MCF 10A (cell line): Measurements from ENCODE around the gene CHERP. TPM values are rescaled to one million over a fixed set of nuclear protein-coding genes. Genes with fewer than 3 reads are reported as not detected.
"Not testable (repeated sequence)": the region's sequence is repeated elsewhere in the genome, so short reads cannot be mapped to it uniquely, and the experiment has no call there.

Source experiments
- BruUV-seq: library from RNA; stranded (reverse); fragments of 400-500 nt; replicated peaks from 2 replicates; lab custom pipeline; 2021; lab: Mats Ljungman, UMichigan
- CTCF ChIA-PET: fragments of 300-600 bp; sonication (Branson Sonifier 250); formaldehyde crosslinking; extraction: SDS; loops from one replicate; lab custom pipeline; 2021; ENCODE audit warnings: antibody characterized with exemption, inconsistent platforms; lab: Yijun Ruan, JAX
- POLR2A ChIA-PET: fragments of 300-600, 350-650 bp; sonication (Branson Sonifier 250); formaldehyde crosslinking; extraction: SDS; loops from one replicate; lab custom pipeline; 2020; ENCODE audit warnings: antibody characterized with exemption, inconsistent platforms; lab: Yijun Ruan, JAX
- DNase-seq: peaks from one replicate; pipeline ENCODE4 v3.0.0-alpha.2; 2018; ENCODE audit not compliant: unreplicated experiment
- H3K27ac Mint-ChIP-seq: one replicate; pipeline ENCODE4 v1.8.0; 2022; ENCODE audit warnings: mild to moderate bottlenecking, low read depth, mixed read lengths; ENCODE audit not compliant: unreplicated experiment
- H3K27me3 Mint-ChIP-seq: one replicate; pipeline ENCODE4 v1.8.0; 2022; ENCODE audit warnings: mixed read lengths; ENCODE audit not compliant: insufficient read depth, unreplicated experiment
- H3K36me3 Mint-ChIP-seq: one replicate; pipeline ENCODE4 v1.8.0; 2022; ENCODE audit warnings: mild to moderate bottlenecking, moderate library complexity, mixed read lengths; ENCODE audit not compliant: insufficient read depth, unreplicated experiment
- H3K4me1 Mint-ChIP-seq: one replicate; pipeline ENCODE4 v1.8.0; 2022; ENCODE audit warnings: mixed read lengths; ENCODE audit not compliant: insufficient read depth, unreplicated experiment
- H3K4me3 Mint-ChIP-seq: one replicate; pipeline ENCODE4 v1.8.0; 2022; ENCODE audit warnings: mild to moderate bottlenecking, moderate library complexity, mixed read lengths; ENCODE audit not compliant: unreplicated experiment
- H3K9me3 Mint-ChIP-seq: one replicate; pipeline ENCODE4 v1.8.0; 2022; ENCODE audit warnings: mixed read lengths; ENCODE audit not compliant: unreplicated experiment
- CTCF ChIP-seq: fragments of 200-600 bp; IDR thresholded peaks from one replicate; pipeline ENCODE4 v1.8.0; 2022; ENCODE audit warnings: antibody characterized with exemption, mild to moderate bottlenecking; ENCODE audit not compliant: unreplicated experiment
- intact Hi-C: fragments of 100-400 bp; cut with micrococcal nuclease; formaldehyde crosslinking; loops from 2 replicates; pipeline ENCODE4 v1.14.1; 2022
- total RNA-seq: library from RNA; stranded (reverse); gene quantifications from 2 replicates; pipeline ENCODE4 v1.2.3, GENCODE V29; 2022

Gene CHERP
- total RNA-seq, 1 experiment from 2014 or later = 51.6 TPM

- no peak overlapping the region for H3K4me3 Mint-ChIP-seq
- H3K4me1 Mint-ChIP-seq = no peaks in the 10 kb centered on the region
- no peaks in the 10 kb centered on the region for H3K27me3 Mint-ChIP-seq
- H3K9me3 Mint-ChIP-seq = no peaks in the 10 kb centered on the region
- intact Hi-C loops = no loop called here
- BruUV-seq = no TSS peak
- H3K27ac Mint-ChIP-seq = no peak overlapping the region
- ChIA-PET POLR2A (interaction anchor here (1.7 kb wide), 1 partner anchor 11 kb away, joined by 4 read pairs; no protein-coding TSS in a partner anchor), CTCF (no interaction called here)
- H3K36me3 Mint-ChIP-seq = peaks cover 82% of the 10 kb centered on the region
- no peak for DNase-seq
- no peak for TF ChIP-seq CTCF
Measured at GRCh38 chr19:16516923-16517610, 25.2 kb downstream of the CHERP start.

DNA sequence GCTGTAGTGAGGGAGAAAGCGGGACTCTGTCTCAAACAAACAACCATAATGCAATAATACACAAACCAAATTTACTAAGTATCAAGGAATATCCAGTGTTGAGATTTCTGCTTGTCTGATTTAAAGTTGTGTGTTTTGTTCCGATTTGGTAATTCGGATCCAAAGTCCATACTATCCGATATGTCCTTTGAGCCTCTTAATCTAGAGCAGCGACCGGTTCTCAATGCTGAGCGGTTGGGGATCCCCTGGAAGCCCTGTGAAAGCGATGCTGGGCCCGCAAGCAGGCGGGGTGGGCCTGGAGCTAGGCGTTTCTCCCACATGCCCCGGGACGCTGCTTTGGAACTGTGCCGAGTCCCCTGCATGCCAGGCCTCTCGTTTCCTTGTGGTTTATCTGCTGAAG, 25.9 kb downstream of the CHERP start:
- BruUV-seq = no TSS peak
- POLR2A ChIA-PET = no interaction called here
- Mint-ChIP-seq H3K4me3 (no peak overlapping the region), H3K9me3 (no peaks in the 10 kb centered on the region), H3K27ac (no peak overlapping the region), H3K4me1 (no peaks in the 10 kb centered on the region), H3K36me3 (peaks cover 87% of the 10 kb centered on the region), H3K27me3 (no peaks in the 10 kb centered on the region)
- intact Hi-C loops = no loop called here
- CTCF ChIA-PET = no interaction called here
- no peak for DNase-seq
- TF ChIP-seq CTCF = no peak

GRCh38 chr19:16514383-16515019, 27.7 kb downstream of the CHERP start:
- Mint-ChIP-seq H3K27ac (no peak overlapping the region), H3K4me3 (no peak overlapping the region), H3K27me3 (no peaks in the 10 kb centered on the region), H3K9me3 (no peaks in the 10 kb centered on the region), H3K4me1 (no peaks in the 10 kb centered on the region), H3K36me3 (peaks cover 77% of the 10 kb centered on the region)
- ChIA-PET POLR2A (interaction anchor here (0.9 kb wide), 1 partner anchor 18 kb away, joined by 6 read pairs; the partner anchor contains the start of gene C19orf44), CTCF (interaction anchor here (0.6 kb wide), 2 partner anchors 10 to 132 kb away, joined by 4 read pairs; no protein-coding TSS in a partner anchor)
- BruUV-seq = no TSS peak
- TF ChIP-seq CTCF = no peak
- DNase-seq = no peak
- intact Hi-C loops = loop anchor here (5.0 kb wide), 1 partner anchor 72 kb away; no protein-coding TSS in a partner anchor

DNA sequence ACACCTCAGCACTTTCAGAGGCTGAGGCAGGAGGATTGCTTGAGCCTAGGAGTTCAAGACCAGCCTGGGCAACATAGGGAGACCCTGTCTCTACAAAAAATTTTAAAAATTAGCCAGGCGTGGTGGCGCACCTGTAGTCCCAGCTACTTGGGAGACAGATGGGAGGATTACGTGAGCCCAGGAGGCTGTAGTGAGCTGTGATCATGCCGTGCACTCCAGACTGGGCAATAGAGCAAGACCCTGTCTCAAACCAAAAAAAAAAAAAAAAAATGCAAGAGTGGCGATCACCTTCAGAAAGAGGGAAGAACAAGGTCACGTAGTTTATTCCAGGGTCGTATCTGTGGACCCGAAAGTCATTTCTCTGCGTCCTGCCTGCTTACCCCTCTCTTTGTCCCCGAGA, 29.6 kb downstream of the CHERP start:
- CTCF ChIA-PET = interaction anchor here (0.6 kb wide), 1 partner anchor 1164 kb away, joined by 3 read pairs; no protein-coding TSS in a partner anchor
- intact Hi-C loops = loop anchor here (5.0 kb wide), 1 partner anchor 70 kb away; no protein-coding TSS in a partner anchor
- H3K36me3 Mint-ChIP-seq = peaks cover 62% of the 10 kb centered on the region
- BruUV-seq, DNase-seq, POLR2A ChIA-PET, H3K27me3 Mint-ChIP-seq, H3K9me3 Mint-ChIP-seq, H3K27ac Mint-ChIP-seq, H3K4me1 Mint-ChIP-seq, H3K4me3 Mint-ChIP-seq: not testable (repeated sequence)
